HG03460 (cell line): ENCODE results near the gene TTLL1.
"Not testable (repeated sequence)": the region's sequence is repeated elsewhere in the genome, so short reads cannot be mapped to it uniquely, and the experiment has no call there.

ENCODE experiments used
- ATAC-seq: cut with Tn5 transposase; IDR thresholded peaks from one replicate; pipeline ENCODE4 v1.9.1; 2021; ENCODE audit not compliant: unreplicated experiment

The TTLL1 gene

DNA sequence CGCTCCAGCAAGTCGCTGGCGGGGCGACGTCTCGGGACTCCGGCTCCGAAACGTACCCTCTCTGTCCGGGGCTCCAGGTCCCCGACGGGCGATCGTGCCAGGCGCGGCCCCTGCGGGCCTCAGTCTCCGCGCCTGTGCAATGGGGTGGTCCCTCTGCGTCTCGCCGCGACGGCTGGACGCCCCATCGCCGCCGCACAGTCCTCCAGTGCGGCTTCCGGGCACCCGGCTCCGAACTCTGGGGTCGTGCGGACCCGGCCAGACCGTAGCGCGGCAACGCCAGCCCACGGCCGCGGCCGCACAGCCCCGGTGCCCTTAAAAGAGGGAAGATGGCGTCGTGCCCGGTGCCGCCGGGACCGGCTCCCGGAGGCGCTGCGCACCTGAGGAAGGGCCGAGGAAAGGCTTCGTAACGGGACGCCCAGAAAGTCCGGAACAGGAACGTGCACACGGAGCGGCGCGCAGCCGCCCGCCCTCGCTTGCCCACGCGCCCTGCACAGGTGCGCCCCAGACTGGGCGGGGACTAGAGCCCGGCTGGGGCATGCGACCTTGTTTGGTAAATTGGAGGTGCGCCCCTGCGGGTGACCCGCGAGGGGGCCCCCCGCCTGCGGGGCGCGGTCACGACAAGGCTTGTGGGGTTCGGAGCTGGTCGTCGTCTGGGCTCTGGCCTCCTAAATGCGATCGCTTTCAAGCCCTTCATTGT lies 21.9 kb upstream of the TTLL1 start:
- no peak for ATAC-seq

DNA sequence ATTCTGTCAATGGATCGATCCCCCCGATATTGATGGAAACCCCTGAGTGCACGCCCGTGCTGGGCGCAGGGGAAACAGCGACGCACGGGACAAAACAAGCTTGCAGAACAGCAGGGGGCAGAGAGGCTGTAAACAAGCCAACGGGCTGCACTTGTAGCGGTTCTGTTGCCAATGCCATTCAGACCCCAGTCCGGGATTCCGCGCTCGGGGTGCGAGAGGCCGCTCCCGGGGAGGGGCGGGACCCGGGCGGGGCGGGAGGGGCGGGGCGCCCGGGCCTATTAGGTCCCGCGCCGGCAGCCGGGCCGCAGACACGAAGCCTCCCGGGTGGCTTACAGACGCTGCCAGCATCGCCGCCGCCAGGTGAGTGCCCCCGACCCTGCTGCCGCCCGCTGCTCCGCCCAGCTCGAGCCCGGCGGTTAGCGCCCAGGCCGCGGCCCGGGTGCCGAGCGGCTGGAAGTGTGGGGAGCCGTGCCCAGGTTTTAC lies 21.3 kb upstream of the TTLL1 start, which contains the start of gene BIK:
BIK (plus strand) TSS at position 307 of the 483 bp plus-strand sequence. CDS start 13,273 bp downstream, outside the sequence.
- no peak for ATAC-seq

DNA sequence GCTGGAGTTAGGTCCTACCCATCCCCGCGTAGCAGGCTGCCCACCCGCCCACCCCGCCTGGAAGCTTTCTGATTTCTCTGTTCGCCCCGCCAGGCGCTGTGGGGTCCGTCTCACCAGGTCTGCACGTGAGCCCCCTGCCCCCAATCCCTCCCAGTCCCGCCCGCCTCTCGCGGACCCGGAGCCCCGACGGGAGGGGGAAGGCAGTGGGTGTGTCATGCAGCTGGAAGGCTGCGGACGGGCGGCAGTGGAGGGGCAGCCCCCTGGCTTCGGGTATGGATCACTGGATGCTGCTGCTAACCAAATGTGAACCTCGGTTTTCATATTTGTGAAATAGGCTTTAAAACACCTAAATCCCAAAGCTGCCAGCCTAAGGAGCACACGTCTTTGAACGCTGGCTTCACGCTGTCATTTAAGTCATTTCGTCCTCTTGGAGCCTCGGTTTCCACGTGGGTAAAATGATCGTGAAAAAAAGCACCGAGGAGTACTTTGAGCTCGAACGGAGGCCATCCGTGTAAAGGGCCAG lies 20.8 kb upstream of the TTLL1 start:
- no peak for ATAC-seq

DNA sequence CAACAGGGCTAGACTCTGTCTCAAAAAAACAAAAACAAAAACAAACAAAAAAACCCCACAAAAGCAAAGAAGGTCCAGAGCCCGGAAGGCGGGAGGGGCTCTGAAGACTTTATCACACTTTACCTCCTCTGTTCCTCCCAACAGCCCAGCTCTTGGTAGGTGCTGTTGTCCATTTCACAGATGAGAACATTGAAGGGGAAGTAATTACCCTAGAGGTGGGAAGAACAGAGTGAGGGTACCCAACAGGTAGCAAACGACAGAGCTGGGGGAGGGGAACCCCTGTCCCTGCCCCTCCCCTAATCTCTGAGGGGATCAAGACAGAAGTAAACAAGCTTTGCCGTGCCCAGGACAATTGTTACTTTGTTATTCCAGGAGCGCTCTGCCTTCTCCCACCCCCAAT lies 20.3 kb upstream of the TTLL1 start:
- ATAC-seq = no peak

DNA sequence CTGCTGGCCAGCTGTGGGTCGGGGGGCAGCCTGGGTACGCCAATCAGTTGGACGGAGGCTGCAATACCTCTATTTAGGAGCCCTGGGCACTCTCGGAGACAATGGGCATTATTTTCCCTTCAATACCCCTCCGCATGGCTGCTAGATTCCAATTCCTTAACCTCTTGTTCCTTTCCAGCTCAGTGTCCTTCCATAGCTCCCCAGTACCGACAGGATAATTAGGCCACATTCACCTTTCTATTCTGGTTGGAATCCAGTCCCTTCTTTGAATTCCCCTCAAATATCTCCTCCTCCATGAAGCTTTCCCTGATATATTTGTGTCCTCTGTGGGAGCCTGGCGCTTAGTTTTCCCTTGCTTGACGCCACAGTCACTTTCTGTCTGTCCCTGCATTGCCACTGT lies 17.1 kb upstream of the TTLL1 start:
- no peak for ATAC-seq

DNA sequence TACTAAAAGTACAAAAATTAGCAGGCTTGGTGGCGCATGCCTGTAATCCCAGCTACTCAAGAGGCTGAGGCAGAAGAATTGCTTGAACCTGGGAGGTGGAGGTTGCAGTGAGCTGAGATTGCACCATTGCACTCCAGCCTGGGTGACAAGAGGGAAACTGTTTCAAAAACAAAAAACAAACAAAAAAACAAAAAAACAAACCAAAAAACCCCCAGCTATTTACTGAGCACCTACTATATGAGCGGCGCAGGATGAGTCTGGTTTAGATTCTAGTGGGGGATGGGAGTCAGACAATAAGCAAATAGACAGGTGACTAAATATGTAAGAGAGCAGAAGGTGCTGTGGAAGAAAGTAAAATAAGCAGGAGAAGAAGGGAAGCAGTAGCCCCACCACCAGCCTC lies 15.8 kb upstream of the TTLL1 start:
- ATAC-seq = not testable (repeated sequence)

DNA sequence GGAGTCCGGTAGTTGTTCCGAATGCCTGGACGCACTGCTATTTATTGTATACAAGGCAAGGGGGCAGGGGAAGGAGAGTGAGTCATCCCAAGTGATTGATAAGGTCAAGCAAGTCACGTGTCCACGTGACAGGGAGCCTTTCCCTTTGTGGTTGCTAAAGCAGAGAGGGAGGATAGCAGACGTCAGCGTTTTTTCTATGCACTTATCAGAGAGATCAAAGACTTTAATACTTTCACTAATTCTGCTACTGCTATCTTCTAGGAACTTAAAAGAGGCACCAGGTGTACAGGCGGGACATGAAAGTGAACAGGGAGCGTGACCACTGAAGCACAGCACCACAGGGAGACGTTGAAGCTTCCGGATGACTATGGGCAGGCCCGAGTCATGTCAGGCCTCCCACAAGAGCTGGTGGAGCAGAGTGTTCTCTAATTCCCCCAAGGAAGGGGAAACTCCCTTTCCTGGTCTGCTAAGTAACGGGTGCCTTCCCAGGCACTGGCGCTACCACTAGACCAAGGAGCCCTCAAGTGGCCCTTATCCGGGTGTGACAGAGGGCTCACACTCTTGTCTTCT lies 14.9 kb upstream of the TTLL1 start:
- ATAC-seq = not testable (repeated sequence)

DNA sequence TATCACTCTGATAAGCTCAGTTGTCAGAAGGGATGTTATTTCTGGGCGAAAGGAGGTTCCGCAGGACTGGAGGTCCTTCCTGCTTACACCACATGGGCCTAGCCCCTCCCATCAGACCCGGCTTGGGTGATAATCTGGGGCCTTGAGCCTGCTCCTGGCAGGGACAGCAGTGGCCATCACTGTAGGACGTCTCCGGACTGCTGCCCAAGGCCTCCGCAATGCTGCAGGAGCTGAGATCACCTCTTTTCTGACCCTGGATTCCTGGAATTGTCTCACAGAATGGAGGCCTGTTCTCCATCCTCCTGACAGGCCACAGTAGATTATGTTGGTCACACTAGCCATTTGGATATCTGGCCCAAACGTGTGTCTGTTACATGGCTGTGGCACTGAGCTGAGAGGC lies 12.1 kb upstream of the TTLL1 start:
- ATAC-seq = no peak

DNA sequence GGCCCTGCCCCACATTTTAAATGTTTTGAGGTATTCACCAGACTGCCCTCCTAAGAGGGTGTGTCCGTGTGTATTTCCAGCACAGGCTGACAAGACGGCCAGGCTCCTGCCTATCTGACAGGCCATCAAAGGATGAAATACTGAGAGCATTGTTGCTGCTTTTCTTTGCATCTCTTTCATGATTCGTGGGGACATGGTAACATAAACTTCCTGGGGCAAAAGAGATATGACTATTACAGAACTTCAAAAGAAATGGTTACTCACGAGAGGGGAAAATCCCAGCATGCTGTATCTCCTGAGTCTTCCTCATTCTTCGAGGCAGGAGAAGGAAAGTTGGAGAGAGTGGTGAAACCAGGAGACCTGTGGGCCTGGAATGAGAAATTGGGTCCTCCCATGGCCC lies 11.0 kb upstream of the TTLL1 start:
- no peak for ATAC-seq

DNA sequence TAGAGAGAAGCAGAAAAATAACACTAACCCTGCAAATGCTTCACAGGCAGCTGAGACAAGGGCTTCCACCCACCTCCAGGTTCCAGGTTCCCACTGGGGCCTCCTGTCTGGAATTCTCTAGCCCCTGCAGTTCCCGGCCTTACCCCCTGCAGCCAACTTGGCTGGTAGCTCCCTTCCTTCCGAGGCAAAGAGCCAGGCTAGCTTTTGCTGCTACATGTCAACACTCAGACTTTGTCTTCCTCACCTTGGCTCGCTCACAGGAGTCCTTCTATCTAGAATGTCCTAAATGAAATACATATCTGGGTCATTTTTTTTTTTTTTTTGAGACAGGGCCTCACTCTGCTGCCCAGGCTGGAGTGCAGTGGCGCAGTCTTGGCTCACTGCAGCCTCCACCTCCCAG lies 9.9 kb upstream of the TTLL1 start:
- ATAC-seq = no peak

DNA sequence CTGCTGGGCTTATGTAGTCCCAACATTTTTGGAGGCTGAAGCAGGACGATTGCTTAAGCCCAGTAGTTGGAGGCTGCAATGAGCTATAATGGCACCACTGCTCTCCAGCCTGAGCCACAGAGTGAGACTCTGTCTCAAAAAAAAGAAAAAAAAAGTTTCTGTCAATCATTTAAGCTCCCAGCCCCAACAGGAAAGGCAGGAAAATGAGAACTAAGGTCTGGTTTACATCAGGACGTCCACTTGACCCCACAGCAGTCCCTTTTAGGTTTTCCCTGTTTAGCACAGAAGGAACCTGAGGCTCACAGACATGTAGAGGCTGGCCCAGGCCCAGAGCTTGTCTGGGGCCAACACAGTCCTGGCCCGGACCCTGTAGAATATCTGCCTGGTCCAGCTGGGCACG lies 9.2 kb upstream of the TTLL1 start:
- no peak for ATAC-seq

DNA sequence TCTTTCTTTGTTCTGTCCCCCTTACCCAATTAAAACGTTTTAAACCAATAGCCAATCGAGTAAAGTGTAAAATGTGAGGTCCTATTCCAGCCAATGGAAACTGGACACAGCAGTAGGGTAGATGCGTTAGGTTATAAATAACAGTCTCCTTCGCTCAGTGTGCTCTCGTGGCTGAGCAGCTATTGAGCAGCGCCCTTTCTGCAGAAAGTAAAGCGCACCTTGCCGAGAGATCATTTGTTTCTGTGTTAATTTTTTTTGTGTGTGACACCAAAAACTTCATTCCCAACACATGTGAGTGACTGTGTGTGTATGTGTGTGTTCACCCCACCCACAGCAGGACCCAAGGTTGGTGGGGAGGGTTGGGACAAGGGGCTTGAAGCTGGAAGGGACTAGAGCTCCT lies 7.2 kb upstream of the TTLL1 start:
- no peak for ATAC-seq

DNA sequence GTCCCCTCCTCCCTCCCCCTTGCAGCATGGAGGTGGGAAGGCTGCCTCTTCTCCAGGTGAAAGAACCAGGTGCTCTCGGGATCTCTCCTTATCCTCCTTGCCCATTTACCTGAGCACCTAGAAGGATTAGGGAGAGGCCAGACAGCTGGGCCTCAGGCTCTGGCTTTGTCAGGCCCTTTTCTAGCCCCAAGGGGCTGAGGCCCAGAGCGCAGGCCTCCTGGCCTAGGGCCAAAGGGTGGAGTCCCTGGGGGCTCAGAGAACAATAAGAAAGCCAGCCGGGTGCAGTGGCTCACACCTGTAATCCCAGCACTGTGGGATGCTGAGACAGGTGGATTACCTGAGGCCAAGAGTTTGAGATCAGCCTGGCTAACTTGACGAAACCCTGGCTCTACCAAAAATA lies 5.4 kb upstream of the TTLL1 start:
- no peak for ATAC-seq

DNA sequence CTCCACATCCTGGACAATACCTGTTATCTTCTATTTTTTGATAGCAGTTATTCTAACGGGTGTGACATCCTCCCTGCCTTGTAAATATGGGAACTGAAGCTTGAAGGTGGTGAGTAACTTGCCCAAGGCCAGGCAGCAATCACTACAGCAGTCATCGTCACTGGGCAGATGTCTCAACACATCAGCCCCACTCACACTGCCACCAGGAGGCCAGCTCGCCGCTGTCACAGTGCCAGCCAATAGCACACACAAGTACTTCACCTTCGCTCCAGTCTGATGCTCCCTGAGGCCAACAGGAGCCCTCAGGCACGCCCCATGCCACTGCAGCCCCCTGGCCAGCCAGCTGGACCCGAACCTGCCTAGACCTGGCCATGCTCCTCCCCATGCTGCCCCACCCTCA lies 4.9 kb upstream of the TTLL1 start:
- ATAC-seq = no peak

DNA sequence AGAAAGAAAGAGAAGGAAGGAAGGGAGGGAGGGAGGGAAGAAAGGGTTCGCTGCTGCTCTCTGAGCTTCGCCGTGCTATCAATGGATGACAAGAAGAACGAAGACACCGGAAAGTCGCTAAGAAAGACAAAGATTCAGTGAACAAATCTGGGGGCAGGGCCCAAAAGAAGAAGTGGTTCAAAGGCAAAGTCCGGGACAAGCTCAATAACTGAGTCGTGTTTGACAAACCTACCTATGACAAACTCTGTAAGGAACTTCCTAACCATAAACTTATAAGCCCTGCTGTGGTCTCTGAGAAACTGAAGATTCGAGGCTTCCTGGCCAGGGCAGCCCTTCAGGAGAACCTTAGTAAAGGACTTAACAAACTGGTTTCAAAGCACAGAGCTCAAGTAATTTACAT lies 2.9 kb upstream of the TTLL1 start:
- ATAC-seq = no peak

DNA sequence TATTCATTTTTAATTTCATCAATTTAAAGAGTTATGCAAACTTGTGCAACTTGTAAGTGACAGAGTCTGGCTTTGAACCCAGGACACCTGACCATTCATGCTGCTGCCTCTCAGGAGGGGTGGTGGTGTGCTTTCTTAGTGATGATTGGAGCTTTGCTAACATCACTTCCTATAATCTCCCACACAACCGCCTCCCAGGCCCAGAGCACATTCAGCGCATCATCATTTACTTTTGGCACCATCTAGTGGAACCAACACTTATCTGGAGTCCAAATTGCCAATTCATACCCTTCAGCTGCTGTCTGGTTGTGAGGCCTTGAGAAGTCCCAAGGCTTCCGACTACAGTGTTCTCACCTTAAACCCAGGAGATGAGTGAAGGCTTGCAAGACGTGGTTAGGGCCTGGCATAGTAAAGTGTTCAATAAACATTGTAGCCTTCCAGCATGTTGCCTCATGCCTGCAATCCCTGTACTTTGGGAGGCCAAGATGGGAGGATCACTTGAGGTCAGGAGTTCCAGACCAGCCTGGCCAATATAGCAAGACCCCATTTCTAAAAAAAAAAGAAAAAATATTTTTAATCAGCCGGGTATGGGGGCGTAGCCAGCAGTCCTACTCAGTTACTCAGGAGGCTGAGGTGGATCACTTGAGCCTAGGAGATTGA lies 1.1 kb upstream of the TTLL1 start:
- ATAC-seq = no peak

DNA sequence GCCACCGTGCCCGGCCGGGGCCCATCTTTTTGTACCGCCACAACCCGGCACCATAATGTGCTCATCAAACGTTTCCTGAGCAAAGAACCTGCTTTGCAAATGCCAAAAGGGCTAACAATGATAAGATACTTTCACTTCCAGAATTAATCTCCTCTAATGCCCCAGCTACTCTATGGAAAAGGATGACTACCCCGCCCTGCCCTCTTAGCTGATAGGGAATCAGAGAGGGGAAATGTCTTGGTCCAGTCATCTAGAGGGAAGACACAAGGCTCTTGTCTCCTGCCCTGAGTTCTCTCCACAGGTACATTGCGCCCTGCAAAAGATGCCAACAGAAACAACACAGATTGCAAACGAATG lies 586 bp downstream of the TTLL1 start:
- ATAC-seq = no peak

DNA sequence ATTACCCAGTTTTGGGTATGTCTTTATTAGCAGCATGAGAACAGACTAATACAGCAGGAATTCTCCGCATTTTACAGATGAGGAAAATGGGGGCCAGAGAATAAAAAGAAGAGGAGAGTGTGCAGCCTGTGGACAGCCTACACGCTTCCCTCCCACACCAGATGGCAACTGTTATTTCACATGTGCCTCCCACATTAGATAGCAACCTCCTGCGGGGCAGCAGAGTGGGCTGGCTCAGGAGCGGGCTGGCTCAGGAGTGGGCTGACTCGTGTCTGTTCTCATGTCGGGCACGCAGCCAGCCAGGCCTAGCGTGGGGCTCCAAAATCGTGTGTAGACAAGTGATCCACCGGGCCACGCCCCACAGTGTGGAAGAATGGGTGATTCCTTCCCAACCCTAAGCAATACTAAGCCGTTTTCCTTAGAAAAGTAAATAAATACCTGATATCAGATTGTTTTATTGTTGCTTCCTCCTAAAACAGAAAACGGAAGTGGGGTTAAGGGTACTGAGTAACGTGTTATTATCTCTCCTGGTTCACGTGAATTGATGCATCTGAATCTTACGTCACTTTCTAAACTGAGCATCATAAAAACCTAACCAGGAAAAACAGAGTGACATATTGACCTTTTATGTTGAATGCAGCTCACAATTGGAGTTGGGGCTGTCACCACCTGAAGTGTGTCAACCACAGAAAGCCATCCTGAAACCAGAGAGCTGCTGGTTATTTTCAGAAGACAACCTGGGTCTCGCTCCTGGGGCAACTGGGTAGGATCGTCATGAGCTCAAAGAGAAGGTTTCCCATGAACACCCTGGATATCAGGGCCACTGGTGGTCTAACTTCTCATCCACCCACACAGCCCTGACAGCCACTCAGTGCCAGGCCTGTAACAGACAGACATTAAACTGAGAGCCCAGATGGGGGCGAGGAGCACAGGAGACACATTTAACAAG lies 3.3 kb downstream of the TTLL1 start:
- ATAC-seq = no peak

DNA sequence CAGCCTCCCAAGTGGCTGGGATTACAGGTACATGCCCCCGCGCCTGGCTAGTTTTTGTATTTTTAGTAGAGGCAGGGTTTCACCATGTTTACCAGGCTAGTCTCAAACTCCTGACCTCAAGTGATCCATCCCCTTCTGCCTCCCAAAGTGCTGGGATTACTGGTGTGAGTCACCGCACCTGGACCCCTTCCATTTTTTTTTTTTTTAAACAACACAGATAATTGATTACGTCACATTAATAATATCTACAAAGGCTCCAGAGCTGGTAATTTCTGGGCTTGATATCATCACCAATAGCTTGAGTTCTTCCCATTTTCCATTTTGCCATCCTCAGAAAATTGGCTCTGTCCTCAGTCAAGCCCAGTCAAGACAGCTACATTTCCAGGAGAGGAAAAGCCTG lies 7.2 kb downstream of the TTLL1 start:
- ATAC-seq = no peak

DNA sequence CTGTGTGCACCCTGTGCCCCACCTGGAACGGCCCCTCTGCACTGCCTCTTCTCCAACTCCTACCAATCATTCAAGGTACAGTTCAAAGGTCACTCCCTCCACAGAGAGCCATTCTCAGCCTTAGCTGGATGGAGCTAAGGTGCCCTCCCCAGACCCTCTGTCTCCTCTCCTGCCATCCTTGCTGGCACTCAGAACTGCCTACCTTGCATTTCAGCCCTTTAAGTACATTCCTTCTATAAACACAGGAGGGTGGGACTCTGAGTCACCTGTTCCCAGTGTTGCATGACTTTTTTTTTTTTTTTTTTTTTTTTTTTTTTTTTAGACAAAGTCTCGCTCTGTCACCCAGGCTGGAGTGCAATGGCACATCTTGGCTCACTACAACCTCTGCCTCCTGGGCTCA lies 8.6 kb downstream of the TTLL1 start:
- ATAC-seq = no peak

DNA sequence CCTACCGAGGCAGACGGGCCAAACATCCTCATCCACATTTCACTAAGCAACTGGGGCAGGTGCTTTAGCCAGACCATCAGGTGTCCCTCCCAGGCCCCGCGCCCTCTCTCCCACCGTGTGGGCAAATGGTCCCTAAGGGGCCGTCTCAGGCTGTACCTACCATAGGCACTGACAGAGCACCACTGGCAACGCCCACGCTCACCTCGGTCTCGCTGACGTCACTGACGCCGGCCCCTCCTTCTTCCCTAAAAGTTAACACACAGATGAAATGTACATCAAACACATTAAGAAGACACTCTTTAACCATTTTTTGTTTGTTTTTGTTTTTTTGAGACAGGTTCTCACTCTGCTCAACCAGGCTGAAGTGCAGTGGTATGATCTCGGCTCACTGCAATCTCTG lies 9.4 kb downstream of the TTLL1 start:
- no peak for ATAC-seq
